PFSK-1 (cell line): ENCODE results near the gene ZMYND15.

ENCODE experiments used
- FOXP2 ChIP-seq: optimal IDR thresholded peaks from 2 replicates; pipeline ENCODE3; 2011; ENCODE audit warnings: borderline replicate concordance, control low read depth, inconsistent platforms; ENCODE audit not compliant: insufficient read depth; ENCODE audit errors: extremely low read length, extremely low read depth
- POLR2AphosphoS5 ChIP-seq: IDR thresholded peaks from 2 replicates; pipeline ENCODE4 v1.6.1; 2012; ENCODE audit warnings: low read depth, mild to moderate bottlenecking, control low read depth, low read length, moderate library complexity
- REST ChIP-seq, 2 experiments: IDR thresholded peaks; 2 replicates each; pipeline versions ENCODE4 v1.6.1 to v1.8.0; 2011 to 2012; ENCODE audit warnings: low read depth in 2 of 2, low read length in 2 of 2, control low read depth in 1 of 2, inconsistent platforms in 1 of 2, mild to moderate bottlenecking in 1 of 2, moderate library complexity in 1 of 2; ENCODE audit not compliant: insufficient read depth in 1 of 2
- SIN3A ChIP-seq: IDR thresholded peaks from 2 replicates; pipeline ENCODE4 v1.6.1; 2012; ENCODE audit warnings: mild to moderate bottlenecking, low read length, moderate library complexity, borderline replicate concordance; ENCODE audit not compliant: insufficient read depth
- TAF1 ChIP-seq: IDR thresholded peaks from 2 replicates; pipeline ENCODE4 v1.6.1; 2012; ENCODE audit warnings: low read length, control low read depth, borderline replicate concordance; ENCODE audit not compliant: insufficient read depth

The ZMYND15 gene

GRCh38 chr17:4744999-4745969 lies 5.7 kb downstream of the ZMYND15 start:
- TF ChIP-seq SIN3A (no peak), REST (IDR thresholded peaks at IDR 0.05; ENCODE audit: insufficient read depth in 1 of 2, low read depth in 2 of 2, low read length in 2 of 2) (no peak), FOXP2 (no peak), TAF1 (no peak), POLR2AphosphoS5 (no peak)

- no peak for TF ChIP-seq REST (IDR thresholded peaks at IDR 0.05; ENCODE audit: insufficient read depth in 1 of 2, low read depth in 2 of 2, low read length in 2 of 2)
- peak; percentile 20 for TF ChIP-seq FOXP2
Observed at GRCh38 chr17:4747847-4748246, 8.2 kb downstream of the ZMYND15 start.

- TF ChIP-seq REST (IDR thresholded peaks at IDR 0.05; ENCODE audit: insufficient read depth in 1 of 2, low read depth in 2 of 2, low read length in 2 of 2) (no peak), TAF1 (no peak), FOXP2 (no peak), POLR2AphosphoS5 (no peak), SIN3A (no peak)
Observed at GRCh38 chr17:4748686-4749085, 9.1 kb downstream of the ZMYND15 start.

- TF ChIP-seq SIN3A (no peak), REST (IDR thresholded peaks at IDR 0.05; ENCODE audit: insufficient read depth in 1 of 2, low read depth in 2 of 2, low read length in 2 of 2) (no peak), TAF1 (no peak), POLR2AphosphoS5 (no peak), FOXP2 (no peak)
Observed at GRCh38 chr17:4750606-4751005, 11.0 kb downstream of the ZMYND15 start.

- TF ChIP-seq SIN3A (no peak), REST (IDR thresholded peaks at IDR 0.05; ENCODE audit: insufficient read depth in 1 of 2, low read depth in 2 of 2, low read length in 2 of 2) (no peak), POLR2AphosphoS5 (no peak), TAF1 (no peak), FOXP2 (no peak)
Observed at GRCh38 chr17:4751932-4752331, 12.3 kb downstream of the ZMYND15 start.
